AG04449 (cell line): ENCODE measurements around the gene SRSF3.

Source experiments
- CTCF ChIA-PET: fragments of 350-600 bp; formaldehyde crosslinking; extraction: SDS; loops from one replicate; lab custom pipeline; 2021; ENCODE audit warnings: antibody characterized with exemption; lab: Yijun Ruan, JAX
- POLR2A ChIA-PET: fragments of 400-600, 350-600 bp; formaldehyde crosslinking; extraction: SDS; loops from one replicate; lab custom pipeline; 2020; ENCODE audit warnings: antibody characterized with exemption, inconsistent platforms; lab: Yijun Ruan, JAX
- DNase-seq: peaks from one replicate; pipeline ENCODE4 v3.0.0-alpha.2; 2010; ENCODE audit warnings: low read depth, low spot score
- H3K4me3 ChIP-seq: 2 replicates; pipeline ENCODE4 v1.5.1; 2011; ENCODE audit warnings: low read depth, mild to moderate bottlenecking, control low read depth, low read length
- CTCF ChIP-seq: IDR thresholded peaks from one replicate; pipeline ENCODE4 v1.5.1; 2011; ENCODE audit warnings: mild to moderate bottlenecking, moderate library complexity, low read length, control low read depth, inconsistent platforms; ENCODE audit not compliant: insufficient read depth; ENCODE audit errors: missing control alignments

The SRSF3 gene

GRCh38 chr6:36594816-36595643, 868 bp downstream of the SRSF3 start:
- TF ChIP-seq CTCF, result no peak
- ChIA-PET POLR2A (interaction anchor here (0.6 to 8.0 kb wide), 6 partner anchors 12 to 172 kb away, joined by 3 to 56 read pairs (median 16); no protein-coding TSS in a partner anchor), CTCF (interaction anchor here (0.8 to 1.7 kb wide), 2 partner anchors 12 to 254 kb away, joined by 3 read pairs; no protein-coding TSS in a partner anchor)
- H3K4me3 ChIP-seq, result peak overlapping the region; percentile 70
- no peak for DNase-seq

DNA sequence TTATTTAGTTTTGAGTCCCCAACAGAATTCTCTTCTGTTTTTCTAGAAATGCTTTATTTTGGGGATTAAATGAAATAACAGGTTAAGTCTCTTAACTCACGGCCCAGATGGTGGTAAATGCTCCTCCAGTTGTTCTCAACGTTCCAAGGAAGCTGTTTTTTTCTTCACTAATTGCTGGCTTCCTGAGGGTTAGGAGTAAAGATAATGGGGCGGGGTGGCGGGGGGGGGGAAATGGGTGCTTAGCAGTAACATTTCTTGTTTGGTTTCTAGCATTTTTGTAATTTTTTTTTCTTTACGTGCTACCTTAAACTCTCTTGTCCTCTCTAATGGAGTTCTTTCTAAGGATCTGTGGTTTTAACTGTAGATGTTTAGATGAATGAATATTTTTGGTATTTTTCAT, 2.2 kb downstream of the SRSF3 start:
- TF ChIP-seq CTCF, result no peak
- no peak for DNase-seq
- H3K4me3 ChIP-seq, result peak overlapping the region; percentile 70
- ChIA-PET POLR2A (interaction anchor here (0.6 to 8.0 kb wide), 8 partner anchors 12 to 237 kb away, joined by 4 to 56 read pairs (median 10); no protein-coding TSS in a partner anchor), CTCF (interaction anchor here (1.0 to 1.7 kb wide), 2 partner anchors 11 to 15 kb away, joined by 3 read pairs; no protein-coding TSS in a partner anchor)

DNA sequence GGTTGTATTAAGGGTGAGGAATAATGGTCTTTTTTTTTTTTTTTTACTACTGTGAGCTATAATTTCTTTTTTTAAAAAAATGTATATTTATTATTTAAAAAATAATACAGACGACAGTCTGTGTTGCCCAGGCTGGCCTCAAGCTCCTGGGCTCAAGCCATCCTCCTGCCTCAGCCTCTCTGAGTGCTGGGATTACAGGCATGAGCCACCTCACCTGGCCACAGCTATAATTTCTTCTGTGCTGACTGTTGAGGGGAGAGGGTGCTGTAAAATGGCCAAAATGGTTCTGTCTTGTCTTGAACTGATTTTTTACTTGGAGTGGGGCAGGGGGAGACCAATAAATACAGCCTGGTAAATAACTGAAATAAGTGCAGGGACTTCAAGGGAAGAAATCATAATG, 3.6 kb downstream of the SRSF3 start:
- peak overlapping the region; percentile 70 for H3K4me3 ChIP-seq
- POLR2A ChIA-PET, result interaction anchor here (0.6 to 8.0 kb wide), 6 partner anchors 11 to 110 kb away, joined by 3 to 56 read pairs (median 8); no protein-coding TSS in a partner anchor

DNA sequence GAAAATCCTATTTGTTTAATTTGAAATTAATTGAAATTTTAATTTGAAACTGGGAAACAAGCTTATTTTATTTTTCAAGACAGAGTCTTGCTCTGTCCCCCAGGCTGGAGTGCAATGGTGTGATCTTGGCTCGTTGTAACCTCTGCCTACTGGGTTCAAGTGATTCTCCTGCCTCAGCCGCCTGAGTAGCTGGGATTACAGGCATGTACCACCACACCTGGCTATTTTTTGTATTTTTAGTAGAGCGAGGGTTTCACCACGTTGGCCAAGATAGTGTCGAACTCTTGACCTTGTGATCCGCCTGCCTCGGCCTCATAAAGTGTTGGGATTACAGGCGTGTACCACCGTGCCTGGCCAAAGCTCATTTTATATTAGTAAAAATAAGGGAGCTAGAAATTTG, 4.2 kb downstream of the SRSF3 start:
- CTCF ChIA-PET, result interaction anchor here (0.9 to 2.5 kb wide), 13 partner anchors 9 to 175 kb away, joined by 3 to 7 read pairs (median 5); partner anchors contain the start of gene CDKN1A
- POLR2A ChIA-PET, result interaction anchor here (0.8 to 8.0 kb wide), 4 partner anchors 10 to 161 kb away, joined by 3 to 56 read pairs (median 20); no protein-coding TSS in a partner anchor
- H3K4me3 ChIP-seq, result peak overlapping the region; percentile 70
- DNase-seq, result no peak
- no peak for TF ChIP-seq CTCF

More for the DNA sequence above, 3.6 kb downstream of the SRSF3 start:
- no peak for DNase-seq
- CTCF ChIA-PET, result interaction anchor here (0.9 to 1.6 kb wide), 8 partner anchors 9 to 162 kb away, joined by 3 to 7 read pairs (median 4); partner anchors contain the start of gene CDKN1A
- TF ChIP-seq CTCF, result no peak

- peak overlapping the region; percentile 70 for H3K4me3 ChIP-seq
- POLR2A ChIA-PET, result interaction anchor here (0.8 to 8.0 kb wide), 5 partner anchors 10 to 160 kb away, joined by 3 to 56 read pairs (median 4); no protein-coding TSS in a partner anchor
- DNase-seq, result no peak
- TF ChIP-seq CTCF, result no peak
- CTCF ChIA-PET, result interaction anchor here (1.2 to 2.5 kb wide), 9 partner anchors 10 to 176 kb away, joined by 3 to 7 read pairs (median 5); no protein-coding TSS in a partner anchor
These were observed 4.7 kb downstream of the SRSF3 start for GRCh38 chr6:36598739-36599318.
